ENCODE measurements around the gene AGT.
"Not testable (repeated sequence)": the region's sequence is repeated elsewhere in the genome, so short reads cannot be mapped to it uniquely, and the experiment has no call there.

AGT gene

DNA sequence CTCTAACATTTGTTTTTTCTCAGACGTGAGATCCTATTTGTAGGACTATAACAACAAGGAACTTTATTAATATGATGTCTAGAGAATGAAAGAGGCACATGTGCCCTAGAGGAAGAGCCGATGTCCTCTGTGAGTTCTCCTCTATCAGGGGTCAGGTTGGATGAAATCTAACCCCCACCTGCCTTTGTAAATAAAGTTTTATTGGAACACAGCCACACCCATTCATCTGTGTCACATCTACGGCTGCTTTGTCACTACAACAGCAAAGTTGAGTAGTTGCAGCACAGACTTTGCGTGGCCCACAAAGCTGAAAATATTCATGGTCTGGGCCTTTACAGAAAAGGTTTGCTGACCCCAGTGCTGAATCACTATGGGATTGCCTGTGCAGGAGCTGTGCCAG is 32.7 kb upstream of the AGT start:
- no peak for DNase-seq
- intact Hi-C loops (cut with DNase I), result no loop called here

DNA sequence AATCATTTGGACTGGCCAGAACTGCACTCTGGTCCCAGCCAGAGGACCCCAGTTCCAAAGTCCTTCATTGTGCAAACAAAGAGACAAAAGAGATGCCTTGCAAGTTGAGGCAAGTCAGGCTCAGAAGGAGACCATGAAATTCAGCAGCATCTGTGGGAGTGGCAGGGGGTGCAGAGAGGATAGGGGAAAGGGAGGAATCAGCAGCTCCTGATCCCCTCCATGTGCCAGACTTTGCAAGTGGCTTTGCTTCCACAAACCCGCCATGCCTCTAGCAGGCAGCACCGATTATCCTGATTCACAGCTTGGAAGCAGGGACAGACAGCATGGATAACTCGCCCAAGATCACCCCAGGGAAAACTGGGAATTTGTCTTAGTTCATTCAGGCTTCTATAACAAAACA is 31.1 kb upstream of the AGT start:
- intact Hi-C loops (cut with DNase I), result no loop called here
- DNase-seq, result no peak

DNA sequence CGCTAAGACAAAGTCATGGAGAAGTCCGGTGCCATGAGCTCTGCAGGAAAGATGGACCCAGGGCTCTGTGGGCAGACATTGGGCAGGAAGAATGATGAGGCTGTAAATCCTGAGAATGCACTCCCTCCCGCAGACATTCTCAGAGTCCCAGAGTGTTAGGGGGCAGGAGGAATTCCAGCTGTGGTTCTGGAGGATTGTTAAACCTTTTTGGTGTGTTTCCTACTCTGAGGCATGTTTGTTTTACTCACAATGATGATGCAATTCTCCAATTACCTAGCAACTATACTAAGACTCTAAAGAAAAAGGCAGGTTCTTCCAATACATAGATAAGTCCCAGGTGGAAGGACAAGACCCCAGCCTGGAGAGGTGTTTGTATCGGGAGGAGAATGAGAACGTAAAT is 30.5 kb upstream of the AGT start:
- no peak for DNase-seq
- intact Hi-C loops (cut with DNase I), result no loop called here

DNA sequence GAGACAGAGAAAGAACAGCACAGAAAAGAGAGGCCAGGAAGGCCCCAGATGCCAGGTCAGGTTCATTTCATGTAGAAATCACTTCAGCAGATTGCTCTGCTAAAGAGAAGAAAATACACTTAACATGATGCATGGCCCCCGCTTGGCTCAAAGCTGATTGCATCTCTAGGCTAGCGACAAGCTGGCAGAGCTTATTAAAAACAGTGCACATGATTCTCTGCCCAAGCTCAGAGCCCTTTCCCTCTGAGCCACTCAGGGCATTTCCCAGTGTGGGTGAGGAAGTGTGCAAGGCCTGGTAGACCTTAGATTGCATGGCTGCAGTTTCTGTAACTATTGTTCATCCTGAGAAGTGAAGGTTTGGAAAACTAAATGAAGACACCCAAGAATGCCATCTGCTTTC is 30.0 kb upstream of the AGT start:
- intact Hi-C loops (cut with DNase I), result no loop called here
- DNase-seq, result no peak

DNA sequence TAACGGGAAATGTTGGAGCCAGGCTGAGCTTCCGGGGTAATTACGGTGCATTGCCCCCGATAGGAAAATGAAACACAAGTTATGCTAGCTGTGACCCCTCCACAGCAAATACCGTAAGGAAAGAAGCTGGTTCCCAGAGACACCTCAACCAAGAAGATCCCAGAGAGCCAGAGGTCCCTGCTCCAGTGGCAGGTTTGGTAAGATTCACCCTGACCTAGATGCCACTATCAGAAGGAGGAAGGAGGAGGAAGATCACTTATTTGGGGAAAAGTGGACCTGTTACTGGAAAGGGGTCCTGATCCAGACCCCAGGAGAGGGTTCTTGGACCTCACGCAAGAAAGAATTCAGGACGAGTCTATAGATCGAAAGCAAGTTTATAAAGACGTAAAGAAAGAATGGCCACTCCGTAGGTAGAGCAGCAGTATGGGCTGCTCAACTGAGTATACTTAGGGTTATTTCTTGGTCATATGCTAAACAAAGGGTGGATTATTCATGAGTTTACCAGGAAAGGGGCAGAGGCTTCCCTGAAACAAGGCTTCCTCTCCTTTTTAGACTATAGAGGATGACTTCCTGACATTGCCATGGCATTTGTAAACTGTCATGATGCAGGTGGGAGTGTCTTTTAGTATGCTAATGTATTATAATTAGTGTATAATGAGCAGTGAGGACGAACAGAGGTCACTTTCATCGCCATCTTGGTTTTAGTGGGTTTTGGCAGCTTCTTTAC is 25.8 kb upstream of the AGT start:
- intact Hi-C loops (cut with DNase I), result no loop called here

DNA sequence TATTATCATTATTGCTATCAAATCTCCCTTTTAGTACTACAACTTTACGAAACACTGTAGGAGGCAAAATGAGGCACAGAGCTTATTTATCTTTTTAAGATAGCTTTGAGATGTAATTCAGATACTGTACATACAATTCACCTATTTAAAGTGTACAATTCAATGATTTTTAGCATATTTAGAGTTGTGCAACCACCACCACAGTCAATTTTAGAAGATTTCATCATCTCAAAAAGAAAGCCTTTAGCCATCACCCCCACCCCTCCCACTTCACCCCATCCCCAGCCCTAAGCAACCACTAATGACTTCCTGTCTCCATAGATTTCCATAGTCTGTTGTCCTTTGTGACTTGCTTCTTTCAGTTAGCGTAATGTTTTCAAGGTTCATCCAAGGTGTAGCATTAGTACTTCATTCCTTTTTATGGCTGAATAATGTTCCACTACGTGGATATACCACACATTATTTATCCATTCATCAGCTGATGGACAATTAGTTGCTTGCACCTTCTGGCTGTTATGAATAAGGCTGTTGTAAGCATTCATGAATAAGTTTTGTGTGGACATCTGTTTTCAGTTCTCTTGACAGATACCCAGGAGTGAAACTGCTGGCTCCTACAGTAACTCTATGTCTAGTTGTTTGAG is 23.8 kb upstream of the AGT start:
- intact Hi-C loops (cut with DNase I), result no loop called here
- no peak for DNase-seq

More for the DNA sequence above, 25.8 kb upstream of the AGT start:
- DNase-seq, result no peak

DNA sequence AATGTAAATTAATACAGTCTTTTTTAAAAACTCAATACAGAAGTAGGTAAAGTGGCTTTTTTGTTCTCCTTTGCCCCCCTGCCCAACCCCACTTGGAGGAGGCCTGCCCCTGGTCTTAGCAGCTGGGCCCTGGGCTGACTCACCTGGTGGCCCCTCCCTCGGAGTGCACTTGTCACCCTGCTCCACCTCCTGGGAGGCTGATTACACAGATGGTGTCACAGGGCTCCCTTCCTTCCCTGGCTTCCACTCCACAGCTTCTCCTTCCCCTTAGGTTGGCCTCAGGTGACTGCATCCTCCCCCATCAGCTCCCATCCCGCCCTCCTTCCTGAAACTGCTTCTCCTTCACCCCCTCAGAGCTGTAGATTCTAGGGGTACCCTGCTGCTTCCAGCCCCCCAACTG is 21.5 kb upstream of the AGT start:
- no peak for DNase-seq
- intact Hi-C loops (cut with DNase I), result no loop called here

DNA sequence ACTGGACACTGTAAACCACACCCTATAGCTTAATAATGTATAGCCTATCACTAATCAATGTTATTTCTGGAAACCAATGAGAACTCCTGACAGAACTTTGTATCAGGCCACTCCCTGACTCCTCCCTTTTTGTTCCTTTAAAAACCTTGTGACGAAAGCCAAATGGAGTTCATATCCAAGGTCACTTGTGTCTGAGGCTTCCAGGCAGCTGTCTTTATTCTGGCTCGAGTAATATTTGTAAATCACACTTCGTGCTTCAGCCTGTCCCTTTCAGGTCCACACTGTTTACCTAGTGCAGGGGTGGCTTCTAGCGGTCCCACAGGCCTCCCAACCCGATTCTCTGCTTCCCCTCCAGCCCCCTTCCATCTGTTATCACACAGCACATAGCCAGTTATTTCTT is 17.1 kb upstream of the AGT start:
- intact Hi-C loops (cut with DNase I), result no loop called here
- no peak for DNase-seq

DNA sequence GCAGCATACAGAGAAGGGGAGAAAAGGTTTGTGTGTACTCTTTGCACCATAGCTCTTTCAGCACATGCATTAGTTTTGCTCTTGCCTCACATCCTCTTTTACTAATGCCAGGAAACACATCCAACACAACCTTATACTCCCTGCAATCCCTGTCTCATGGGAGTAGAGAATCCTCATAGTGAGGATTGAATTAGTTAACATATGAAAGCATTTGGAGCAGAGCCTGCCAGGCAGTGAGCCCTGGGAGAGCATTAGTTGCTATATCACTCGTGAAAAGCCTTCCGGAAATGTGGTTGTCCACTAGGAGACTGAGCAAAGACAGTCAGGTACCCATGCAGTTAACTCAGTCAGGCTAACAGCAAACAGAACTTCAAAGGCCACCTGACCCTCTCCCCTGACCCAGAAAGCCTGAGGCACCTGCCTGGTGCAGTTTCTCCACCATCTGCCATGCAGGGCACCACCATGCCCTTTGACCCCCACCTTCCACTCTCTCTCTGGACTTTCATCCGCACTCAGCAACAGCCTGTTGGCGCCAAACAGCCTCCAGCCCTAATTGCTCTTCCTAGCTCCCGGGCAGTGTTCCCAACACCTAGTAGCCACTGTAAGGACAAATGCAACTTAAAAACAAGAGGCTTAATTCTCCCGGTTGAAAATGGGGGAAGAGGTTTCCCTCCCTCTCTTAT is 14.9 kb upstream of the AGT start:
- peak in 1 of 10 donors; percentile 82 for DNase-seq
- intact Hi-C loops (cut with DNase I), result no loop called here

DNA sequence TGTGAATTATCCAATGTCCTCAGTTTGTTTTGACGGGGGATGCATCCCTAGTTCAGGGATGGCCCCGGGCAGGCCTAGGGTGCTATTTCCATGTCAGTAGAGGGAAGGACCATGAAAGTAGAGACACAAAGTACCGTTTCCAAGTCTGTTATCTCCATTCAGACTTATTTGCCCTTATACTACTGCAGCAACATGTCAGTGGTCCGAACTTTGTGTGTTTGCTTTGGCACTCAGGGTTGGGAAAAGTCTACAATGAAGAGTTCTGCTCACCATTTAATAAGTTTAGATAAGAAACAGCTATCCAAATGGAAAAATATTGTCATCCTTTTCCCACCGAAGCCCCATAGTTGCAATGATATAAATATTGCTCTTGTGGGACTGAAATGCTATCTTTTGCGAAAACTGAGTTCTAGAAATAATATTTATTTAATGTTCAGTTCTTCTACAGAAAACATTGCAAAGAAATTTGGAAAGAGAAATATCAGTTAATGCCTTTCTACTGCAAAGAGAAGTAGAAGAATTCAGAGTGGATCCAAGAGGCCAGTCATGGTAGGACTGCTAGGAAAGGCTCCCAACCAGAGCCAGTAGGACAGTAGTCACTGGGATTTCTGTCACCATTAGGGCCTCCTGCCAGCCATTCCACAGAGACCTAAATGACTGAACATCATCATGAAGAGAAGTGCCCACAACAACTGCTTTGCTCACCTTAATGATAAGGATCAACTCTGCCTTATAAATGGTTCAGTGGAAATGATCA is 11.5 kb upstream of the AGT start:
- intact Hi-C loops (cut with DNase I), result no loop called here
- DNase-seq, result no peak

DNA sequence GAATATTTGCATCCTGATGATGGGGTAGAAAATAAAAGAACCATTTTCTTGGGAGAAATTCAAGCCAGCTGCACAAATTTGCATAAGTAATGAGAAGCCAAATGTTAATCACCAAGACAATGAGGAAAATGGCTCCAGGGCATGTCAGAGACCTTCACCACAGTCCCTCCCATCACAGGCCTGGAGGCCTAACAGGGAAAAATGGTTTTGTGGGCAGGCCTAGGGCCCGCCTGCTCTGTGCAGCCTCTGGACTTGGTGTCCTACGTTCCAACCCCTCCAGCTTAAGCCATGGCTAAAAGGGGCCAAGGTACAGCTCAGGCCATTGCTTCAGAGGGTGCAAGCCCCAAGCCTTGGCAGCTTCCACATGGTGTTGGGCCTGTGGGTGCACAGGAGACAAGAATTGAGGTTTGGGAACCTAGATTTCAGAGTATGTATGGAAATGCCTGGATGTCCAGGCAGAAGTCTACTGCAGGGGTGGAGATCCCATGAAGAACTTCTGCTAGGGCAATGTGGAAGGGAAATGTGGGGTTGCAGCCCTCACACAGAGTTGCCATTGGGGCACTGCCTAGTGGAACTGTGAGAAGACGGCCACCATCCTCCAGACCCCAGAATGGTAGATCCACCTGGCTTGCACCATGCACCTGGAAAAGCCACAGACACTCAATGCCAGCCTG is 8.1 kb upstream of the AGT start:
- intact Hi-C loops (cut with DNase I); DNase-seq: not testable (repeated sequence)

DNA sequence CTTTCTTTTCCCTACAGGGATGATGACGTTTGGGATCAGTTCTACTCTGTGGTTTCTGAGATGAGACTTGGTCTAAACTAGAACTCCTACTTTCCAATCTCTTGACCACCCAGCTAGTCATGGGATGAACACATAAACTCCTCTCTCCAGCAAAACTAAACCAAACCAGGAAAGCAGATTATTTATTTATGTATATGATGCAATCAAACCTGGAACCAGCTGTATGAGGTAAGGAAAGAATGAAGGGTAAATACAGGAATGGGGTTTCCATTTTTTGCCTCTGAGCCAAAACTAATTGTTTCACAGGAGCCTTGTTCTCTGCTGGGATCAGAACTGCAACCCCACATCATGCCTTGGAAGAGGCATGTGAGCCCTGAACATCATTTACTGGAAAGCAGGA is 3.3 kb upstream of the AGT start:
- no peak for DNase-seq
- intact Hi-C loops (cut with DNase I), result no loop called here

DNA sequence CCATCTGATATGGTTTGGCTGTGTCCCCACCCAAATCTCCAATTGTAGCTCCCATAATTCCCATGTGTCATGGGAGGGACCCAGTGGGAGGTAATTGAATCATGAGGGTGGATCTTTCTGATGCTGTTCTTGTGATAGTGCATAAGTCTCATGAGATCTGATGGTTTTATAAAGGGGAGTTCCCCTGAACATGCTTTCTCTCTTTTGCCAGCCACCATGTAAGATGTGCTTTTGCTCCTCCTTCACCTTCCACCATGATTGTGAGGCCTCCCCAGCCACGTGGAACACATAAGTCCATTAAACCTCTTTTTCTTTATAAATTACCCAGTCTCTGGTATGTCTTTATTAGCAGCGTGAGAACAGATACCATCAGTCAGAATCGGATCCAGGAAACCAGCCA is 2.5 kb upstream of the AGT start:
- DNase-seq; intact Hi-C loops (cut with DNase I): not testable (repeated sequence)

DNA sequence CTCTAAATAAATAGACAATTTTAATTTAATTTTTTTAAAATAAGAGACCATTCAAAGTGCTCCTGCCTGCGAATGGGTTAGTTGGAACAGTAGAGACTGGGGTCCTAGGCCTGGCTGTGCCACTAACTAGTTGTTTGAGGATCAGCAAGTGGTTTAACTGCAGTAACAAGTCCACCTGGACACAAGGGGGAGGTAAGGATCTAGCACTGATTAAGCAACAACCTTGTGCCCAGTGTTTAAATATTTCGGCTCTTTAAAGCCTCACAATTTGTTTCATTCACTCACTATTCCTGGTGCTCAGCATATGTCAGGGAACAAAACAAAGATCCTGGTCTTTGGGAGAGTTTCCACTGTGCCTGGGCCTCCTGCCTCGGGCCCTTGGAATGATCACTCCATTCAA is 1.6 kb upstream of the AGT start:
- DNase-seq, result no peak
- intact Hi-C loops (cut with DNase I), result no loop called here

DNA sequence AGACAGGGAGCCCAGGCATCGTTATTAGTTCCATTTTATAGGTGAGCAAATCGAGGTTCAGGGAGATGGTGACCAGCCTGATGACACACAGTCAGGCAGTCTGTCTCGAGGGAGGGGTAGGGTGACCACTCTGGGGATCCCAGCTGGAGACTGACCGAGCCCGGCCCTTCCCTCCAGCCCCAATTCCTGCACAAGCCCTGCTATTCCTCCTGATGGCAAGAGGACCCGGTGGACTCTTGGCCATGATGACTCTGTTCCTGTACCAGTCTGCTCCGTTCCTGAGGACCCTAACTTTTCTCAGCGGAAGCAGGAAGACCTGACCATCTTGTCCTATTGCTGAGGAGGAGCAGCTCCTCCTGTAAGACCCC is 391 bp downstream of the AGT start:
- no peak for DNase-seq
- intact Hi-C loops (cut with DNase I), result loop anchor here (5.0 kb wide), 1 partner anchor 71 kb away; the partner anchor contains the start of gene COG2

DNA sequence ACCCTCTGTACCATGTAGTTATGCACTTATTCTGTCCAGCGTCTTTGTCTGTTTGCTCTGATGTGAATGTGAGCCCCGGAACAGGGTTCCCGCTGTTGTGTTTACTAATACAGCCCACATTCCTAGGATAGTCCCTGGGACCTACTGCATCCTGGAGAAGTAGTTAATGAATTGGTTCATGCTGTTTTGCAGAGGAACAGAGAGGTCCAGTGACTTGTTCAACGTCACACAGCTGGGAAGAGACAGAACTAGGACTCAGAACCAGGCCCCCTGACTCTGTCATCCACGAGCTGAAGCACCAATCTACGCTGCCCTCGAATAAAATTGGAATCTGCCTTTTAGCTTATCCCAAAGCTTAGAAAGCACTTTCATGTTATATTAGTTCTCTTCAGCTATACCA is 784 bp downstream of the AGT start:
- intact Hi-C loops (cut with DNase I), result loop anchor here (5.0 kb wide), 1 partner anchor 71 kb away; the partner anchor contains the start of gene COG2
- no peak for DNase-seq

DNA sequence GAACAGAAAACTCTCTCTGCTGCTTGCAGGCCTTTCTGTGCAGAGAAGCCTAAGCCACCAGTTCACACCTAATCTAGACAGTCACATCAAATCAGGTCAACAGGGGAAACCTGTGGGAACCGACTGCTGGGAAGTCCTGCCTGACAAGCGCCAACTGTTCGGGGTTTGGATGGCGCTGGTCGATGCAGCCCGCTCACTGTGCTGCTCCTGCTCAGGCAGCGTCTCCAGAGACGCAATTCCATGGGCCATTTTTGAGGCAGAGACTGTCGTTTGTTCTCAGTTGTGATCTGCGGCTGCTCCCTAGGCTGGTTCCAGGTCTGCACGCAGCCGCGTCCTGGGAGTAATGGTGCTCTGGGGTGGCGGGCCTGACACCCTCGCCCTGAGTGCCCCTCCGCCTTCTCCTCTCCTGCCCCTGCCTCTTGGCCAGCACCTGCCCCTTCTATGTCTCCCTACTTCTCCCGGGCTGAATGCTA is 1.4 kb downstream of the AGT start:
- intact Hi-C loops (cut with DNase I), result loop anchor here (5.0 kb wide), 1 partner anchor 70 kb away; the partner anchor contains the start of gene COG2

DNA sequence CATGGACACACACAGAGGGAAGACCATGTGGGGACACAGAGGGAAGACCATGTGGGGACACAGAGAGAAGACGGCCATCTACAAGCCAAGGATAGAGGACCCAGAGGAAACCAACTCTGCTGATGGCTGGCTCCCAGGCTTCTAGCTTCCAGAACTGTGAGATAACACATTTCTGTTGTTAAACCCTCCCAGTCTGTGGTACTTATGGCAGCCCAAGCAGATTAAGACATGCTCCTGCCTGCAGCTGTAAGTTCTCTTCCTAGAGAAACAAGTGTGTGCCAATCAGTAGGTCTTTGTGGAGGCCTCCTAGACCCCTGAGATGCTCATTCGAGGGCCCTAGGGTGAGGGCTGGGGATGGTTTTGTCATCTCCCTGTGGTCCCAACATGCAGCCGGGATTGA is 2.7 kb downstream of the AGT start:
- intact Hi-C loops (cut with DNase I), result loop anchor here (5.0 kb wide), 1 partner anchor 69 kb away; the partner anchor contains the start of gene COG2
- no peak for DNase-seq

More for the DNA sequence above, 1.4 kb downstream of the AGT start:
- no peak for DNase-seq

DNA sequence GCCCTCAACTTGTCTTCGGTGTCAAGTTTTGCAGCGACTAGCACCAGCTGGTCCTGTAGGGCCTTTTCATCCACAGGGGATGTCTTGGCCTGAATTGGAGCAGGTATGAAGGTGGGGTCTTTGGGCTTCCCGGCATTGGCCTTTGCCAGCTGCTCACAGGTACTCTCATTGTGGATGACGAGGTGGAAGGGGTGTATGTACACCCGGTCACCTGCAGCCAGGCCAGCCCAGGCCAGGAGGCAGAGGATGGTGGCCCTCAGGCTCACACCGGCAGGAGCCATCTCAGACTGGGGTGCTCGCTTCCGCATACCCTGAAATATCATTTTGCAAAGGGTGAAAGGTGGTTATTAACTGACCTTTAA is 3.4 kb downstream of the AGT start:
- intact Hi-C loops (cut with DNase I), result loop anchor here (5.0 kb wide), 1 partner anchor 68 kb away; the partner anchor contains the start of gene COG2

More for the DNA sequence above, 3.4 kb downstream of the AGT start:
- no peak for DNase-seq

Data from posterior cingulate gyrus (tissue), 11 donors.